GM11168 (cell line): Measurements from ENCODE around the gene PSMG3.

Experiments used
- in situ Hi-C: fragments of 300-500 bp; cut with MboI; formaldehyde crosslinking; loops from one replicate; pipeline ENCODE4 v1.12.0; 2022; ENCODE audit warnings: low sequenced_read_pairs; ENCODE audit not compliant: unreplicated experiment

PSMG3 gene

GRCh38 chr7:1536743-1537534, 32.9 kb downstream of the PSMG3 start:
- in situ Hi-C loops = no loop called here

GRCh38 chr7:1536455-1536742, 33.4 kb downstream of the PSMG3 start:
- in situ Hi-C loops = no loop called here

- in situ Hi-C loops = no loop called here
Measured at GRCh38 chr7:1535701-1536454, 34.0 kb downstream of the PSMG3 start.

- in situ Hi-C loops = no loop called here
Measured at GRCh38 chr7:1535100-1535458, 34.8 kb downstream of the PSMG3 start.

GRCh38 chr7:1534330-1535099, 35.3 kb downstream of the PSMG3 start:
- in situ Hi-C loops = no loop called here

GRCh38 chr7:1533547-1534329, 36.1 kb downstream of the PSMG3 start:
- in situ Hi-C loops = no loop called here

- in situ Hi-C loops = no loop called here
Measured at GRCh38 chr7:1533255-1533546, 36.6 kb downstream of the PSMG3 start.

GRCh38 chr7:1532456-1533254, 37.2 kb downstream of the PSMG3 start:
- in situ Hi-C loops = no loop called here

- in situ Hi-C loops = no loop called here
Measured at GRCh38 chr7:1531979-1532455, 37.8 kb downstream of the PSMG3 start.

- in situ Hi-C loops = no loop called here
Measured at GRCh38 chr7:1531263-1531978, 38.4 kb downstream of the PSMG3 start.

- in situ Hi-C loops = no loop called here
Measured at GRCh38 chr7:1530946-1531262, 38.9 kb downstream of the PSMG3 start.

GRCh38 chr7:1529383-1530116, 40.3 kb downstream of the PSMG3 start:
- in situ Hi-C loops = no loop called here

GRCh38 chr7:1526271-1526754, 43.5 kb downstream of the PSMG3 start:
- in situ Hi-C loops = no loop called here

- in situ Hi-C loops = no loop called here
Measured at GRCh38 chr7:1525409-1525808, 44.4 kb downstream of the PSMG3 start.

- in situ Hi-C loops = no loop called here
Measured at GRCh38 chr7:1523844-1524243, 46.0 kb downstream of the PSMG3 start.

- in situ Hi-C loops = no loop called here
Measured at GRCh38 chr7:1523208-1523607, 46.6 kb downstream of the PSMG3 start.

GRCh38 chr7:1521456-1521855, 48.4 kb downstream of the PSMG3 start:
- in situ Hi-C loops = no loop called here

GRCh38 chr7:1520539-1521234, 49.1 kb downstream of the PSMG3 start:
- in situ Hi-C loops = no loop called here
